GM12892 (cell line): ENCODE results near the gene EXOSC9.

Source experiments
- POLR2A ChIP-seq: IDR thresholded peaks from 2 replicates; pipeline ENCODE4 v1.6.1; 2011; ENCODE audit warnings: low read depth, low read length, control low read depth
- POLR2AphosphoS5 ChIP-seq: IDR thresholded peaks from 2 replicates; pipeline ENCODE4 v1.6.1; 2011; ENCODE audit warnings: low read depth, low read length, control low read depth
- TAF1 ChIP-seq: IDR thresholded peaks from 2 replicates; pipeline ENCODE4 v1.6.1; 2011; ENCODE audit warnings: low read depth, mild to moderate bottlenecking, control low read depth, low read length, borderline replicate concordance

GRCh38 chr4:121823505-121824170, 22.5 kb downstream of the EXOSC9 start, which contains the start of gene CCNA2:
- peak; percentile 84 for TF ChIP-seq POLR2AphosphoS5
- peak; percentile 79 for TF ChIP-seq POLR2A
- 0 out of 2 replicates have a peak, but pooled peaks have one; percentile 21 for TF ChIP-seq TAF1
